Ovary (tissue), 3 donors: ENCODE data around the gene LMBR1.

ENCODE experiments used
- EP300 ChIP-seq: sonication (generic); formaldehyde crosslinking; IDR thresholded peaks from one replicate; pipeline ENCODE4 v1.6.1; 2017; ENCODE audit warnings: antibody characterized with exemption
- POLR2A ChIP-seq: fragments of 450-650 bp; IDR thresholded peaks from one replicate; pipeline ENCODE4 v1.6.1; 2017; ENCODE audit warnings: antibody characterized with exemption, mild to moderate bottlenecking, moderate library complexity
- TF ChIP-seq, protein P1 (sequence below), 3 donors: fragments of 450-650 bp in 2 of 3; fragments of 200-600 bp in 1 of 3; IDR thresholded peaks; one replicate each; pipeline versions ENCODE4 v1.5.1 to v1.8.0; 2016 to 2022; ENCODE audit warnings: antibody characterized with exemption in 3 of 3, mild to moderate bottlenecking in 1 of 3
- donor health status: DM: no; HTN: no; CAD: no.

DNA sequence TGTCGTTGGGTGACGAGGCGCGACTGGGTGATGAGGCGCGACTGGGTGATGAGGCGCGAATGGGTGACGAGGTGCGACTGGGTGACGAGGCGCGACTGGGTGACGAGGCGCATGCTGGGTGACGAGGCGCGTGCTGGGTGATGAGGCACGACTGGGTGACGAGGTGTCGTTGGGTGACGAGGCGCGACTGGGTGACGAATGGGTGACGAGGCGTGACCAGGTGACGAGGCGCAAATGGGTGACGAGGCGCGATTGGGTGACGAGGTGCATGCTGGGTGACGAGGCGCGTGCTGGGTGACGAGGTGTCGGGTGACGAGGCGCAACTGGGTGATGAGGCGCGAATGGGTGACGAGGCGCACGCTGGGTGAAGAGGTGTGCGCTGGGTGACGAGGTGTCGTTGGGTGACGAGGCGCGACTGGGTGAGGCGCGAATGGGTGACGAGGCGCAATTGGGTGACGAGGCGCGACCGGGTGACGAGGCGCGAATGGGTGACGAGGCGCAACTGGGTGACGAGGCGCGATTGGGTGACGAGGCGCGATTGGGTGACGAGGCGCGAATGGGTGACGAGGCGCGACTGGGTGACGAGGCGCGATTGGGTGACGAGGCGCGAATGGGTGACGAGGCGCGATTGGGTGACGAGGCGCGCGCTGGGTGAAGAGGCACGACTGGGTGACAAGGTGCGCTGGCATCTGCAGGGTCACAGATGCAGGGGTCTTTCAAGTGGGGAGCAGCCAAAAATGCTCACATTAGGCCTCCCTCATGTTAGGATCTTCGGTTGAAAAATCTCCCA, 48.6 kb upstream of the LMBR1 start:
- TF ChIP-seq, protein P1, sequence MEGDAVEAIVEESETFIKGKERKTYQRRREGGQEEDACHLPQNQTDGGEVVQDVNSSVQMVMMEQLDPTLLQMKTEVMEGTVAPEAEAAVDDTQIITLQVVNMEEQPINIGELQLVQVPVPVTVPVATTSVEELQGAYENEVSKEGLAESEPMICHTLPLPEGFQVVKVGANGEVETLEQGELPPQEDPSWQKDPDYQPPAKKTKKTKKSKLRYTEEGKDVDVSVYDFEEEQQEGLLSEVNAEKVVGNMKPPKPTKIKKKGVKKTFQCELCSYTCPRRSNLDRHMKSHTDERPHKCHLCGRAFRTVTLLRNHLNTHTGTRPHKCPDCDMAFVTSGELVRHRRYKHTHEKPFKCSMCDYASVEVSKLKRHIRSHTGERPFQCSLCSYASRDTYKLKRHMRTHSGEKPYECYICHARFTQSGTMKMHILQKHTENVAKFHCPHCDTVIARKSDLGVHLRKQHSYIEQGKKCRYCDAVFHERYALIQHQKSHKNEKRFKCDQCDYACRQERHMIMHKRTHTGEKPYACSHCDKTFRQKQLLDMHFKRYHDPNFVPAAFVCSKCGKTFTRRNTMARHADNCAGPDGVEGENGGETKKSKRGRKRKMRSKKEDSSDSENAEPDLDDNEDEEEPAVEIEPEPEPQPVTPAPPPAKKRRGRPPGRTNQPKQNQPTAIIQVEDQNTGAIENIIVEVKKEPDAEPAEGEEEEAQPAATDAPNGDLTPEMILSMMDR (IDR thresholded peaks at IDR 0.05): no peak
- TF ChIP-seq POLR2A (no peak), EP300 (no peak)
